Heart right ventricle (tissue), 16 donors: Measurements from ENCODE around the gene LRMDA. TPM values are rescaled to one million over a fixed set of nuclear protein-coding genes. Genes with fewer than 3 reads are reported as not detected.

ENCODE experiments used
- ATAC-seq, 8 donors: fragments of 200-7000 bp; cut with Tn5 transposase; one replicate each; pipeline ENCODE4 v1.9.1; 2020; ENCODE audit warnings: mild to moderate bottlenecking in 8 of 8, moderate library complexity in 8 of 8, moderate number of reproducible peaks in 1 of 8
- DNase-seq, 2 donors: peaks; one replicate each; pipeline ENCODE4 v3.0.0-alpha.2; 2020
- H3K27ac ChIP-seq, 10 donors: fragments of 200-600 bp; sonication (generic) in 2 of 10; one replicate each; pipeline versions ENCODE4 v1.5.0 to v1.8.0; 2020 to 2022; ENCODE audit warnings: mild to moderate bottlenecking in 3 of 10
- H3K27me3 ChIP-seq, 7 donors: fragments of 200-600 bp; one replicate each; pipeline ENCODE4 v1.8.0; 2021 to 2022; ENCODE audit warnings: mild to moderate bottlenecking in 2 of 7
- H3K36me3 ChIP-seq, 9 donors: fragments of 200-600 bp; sonication (generic) in 1 of 9; one replicate each; pipeline versions ENCODE4 v1.5.0 to v1.8.0; 2020 to 2022; ENCODE audit warnings: mild to moderate bottlenecking in 2 of 9
- H3K4me1 ChIP-seq, 9 donors: fragments of 200-600 bp; sonication (generic) in 1 of 9; one replicate each; pipeline versions ENCODE4 v1.5.0 to v1.8.0; 2020 to 2022; ENCODE audit warnings: mild to moderate bottlenecking in 4 of 9
- H3K4me3 ChIP-seq, 10 donors: fragments of 200-600 bp; sonication (generic) in 2 of 10; one replicate each; pipeline versions ENCODE4 v1.5.0 to v1.8.0; 2020 to 2022; ENCODE audit warnings: mild to moderate bottlenecking in 7 of 10, moderate library complexity in 2 of 10
- H3K9me3 ChIP-seq, 11 donors: fragments of 200-600 bp in 10 of 11; sonication (generic) in 2 of 11; one replicate each; pipeline versions ENCODE4 v1.5.0 to v1.8.0; 2013 to 2022; ENCODE audit warnings: mild to moderate bottlenecking in 2 of 11, control low read depth in 1 of 11, moderate library complexity in 1 of 11
- WGBS, 2 donors: extraction: QIAGEN DNeasy Blood & Tissue Kit; methylation state at CpG; one replicate each; pipeline ENCODE4 v1.1.7; 2013; ENCODE audit warnings: inconsistent platforms in 1 of 2; 5-methylcytosine and 5-hydroxymethylcytosine counted together
- intact Hi-C, 10 donors: fragments of 100-400 bp; cut with DNase I; formaldehyde crosslinking; loops; one replicate each; pipeline versions ENCODE4 v1.11.1 to v1.14.2; 2022
- polyA plus RNA-seq, 2 donors: library from polyadenylated mRNA; stranded (reverse); fragments of 200-250 nt; gene quantifications; one replicate each; pipeline ENCODE4 v1.2.3, GENCODE V29; 2013
- total RNA-seq, 10 donors: library from RNA; stranded (reverse); fragmentation: NEBNext Ultra II Directional in 3 of 10; extraction: Animal tissue kit (Norgen Biotek cat#: 25700) in 3 of 10; gene quantifications; one replicate each; pipeline versions ENCODE4 v1.2.1 to v1.2.4, GENCODE V29; 2021 to 2023
- TF ChIP-seq, protein P1 (sequence below), 9 donors: fragments of 200-600 bp; sonication (generic) in 2 of 9; IDR thresholded peaks; one replicate each; pipeline versions ENCODE4 v1.5.0 to v1.8.0; 2021 to 2022; ENCODE audit warnings: antibody characterized with exemption in 9 of 9, mild to moderate bottlenecking in 5 of 9, moderate library complexity in 1 of 9
- donor health status: Arrhythmogenic right ventricular cardiomyopathy.
- donor health status: ischemic (EF 13 %, LVEDD 7.1; RV severe dilation, severe dysfunction).
- donor health status: healthy with polysubstance abuse.
- donor health status: DM: no; HTN: yes; CAD: no.
- donor health status: DM: no; HTN: no; CAD: no.
- donor health status: ischemic (EF 25% LVEDD 6.9; RV normal size, moderate dysfunction).
- donor health status: ischemic (EF 25% LVEDD 5.7; RV mildly dilated, moderate dysfunction).
- donor health status: healthy.
- donor health status: DM: yes; HTN: yes; CAD: no.
- donor health status: Ischemic cardiomyopathy.
- donor health status: ischemic (EF 35%, LVEDD 5.7; RV mildly dilated, moderate dysfunction).
- donor health status: nonischemic (EF 11% LVEDD 7.7; RV severe dilation, severe dysfunction).
- donor health status: DM: yes; HTN: yes; CAD: no.
- donor health status: PGD.
- donor health status: ischemic (EF 29% LVEDD 5.4; RV normal size, mild dysfunction).
- donor health status: nonischemic (EF 23%, LVEDD 6.1; RV moderate dilation, normal function).

LRMDA gene
- total and polyA plus RNA-seq, 12 donors: 4.0 to 59.8 (median 12.7) TPM

DNA sequence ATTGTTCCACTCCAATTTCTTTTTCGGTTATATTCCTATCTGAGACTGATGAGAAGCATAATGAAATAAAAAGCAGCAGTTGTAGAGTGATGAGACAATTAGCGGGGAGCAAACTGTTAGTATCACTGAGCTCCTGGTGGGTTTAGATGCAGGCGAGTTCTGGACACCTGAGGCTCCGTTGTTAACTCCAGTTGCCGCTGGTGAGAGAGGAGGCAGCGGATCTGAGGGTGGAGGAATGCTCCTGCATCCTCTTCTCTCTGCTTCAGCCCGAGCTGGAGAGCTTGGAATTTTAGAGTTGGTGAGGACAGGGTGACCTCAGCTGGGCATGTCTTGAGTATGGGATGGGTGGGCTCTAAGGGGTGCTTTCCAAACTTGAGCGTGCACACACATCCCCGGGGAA lies 31.4 kb downstream of the LRMDA start:
- Histone ChIP-seq H3K4me3 (no peak overlapping the region), H3K36me3 (no peaks in the 10 kb centered on the region), H3K4me1 (peaks cover 0 to 40% (median 10%) of the 10 kb centered on the region in 9 donors), H3K9me3 (no peaks in the 10 kb centered on the region), H3K27ac (no peak overlapping the region), H3K27me3 (no peaks in the 10 kb centered on the region)
- 80 to 81% methylated on average over 9 of the region's 9 CpGs for WGBS, 2 donors
- intact Hi-C loops: no loop called here
- DNase-seq: no peak
- TF ChIP-seq, protein P1, sequence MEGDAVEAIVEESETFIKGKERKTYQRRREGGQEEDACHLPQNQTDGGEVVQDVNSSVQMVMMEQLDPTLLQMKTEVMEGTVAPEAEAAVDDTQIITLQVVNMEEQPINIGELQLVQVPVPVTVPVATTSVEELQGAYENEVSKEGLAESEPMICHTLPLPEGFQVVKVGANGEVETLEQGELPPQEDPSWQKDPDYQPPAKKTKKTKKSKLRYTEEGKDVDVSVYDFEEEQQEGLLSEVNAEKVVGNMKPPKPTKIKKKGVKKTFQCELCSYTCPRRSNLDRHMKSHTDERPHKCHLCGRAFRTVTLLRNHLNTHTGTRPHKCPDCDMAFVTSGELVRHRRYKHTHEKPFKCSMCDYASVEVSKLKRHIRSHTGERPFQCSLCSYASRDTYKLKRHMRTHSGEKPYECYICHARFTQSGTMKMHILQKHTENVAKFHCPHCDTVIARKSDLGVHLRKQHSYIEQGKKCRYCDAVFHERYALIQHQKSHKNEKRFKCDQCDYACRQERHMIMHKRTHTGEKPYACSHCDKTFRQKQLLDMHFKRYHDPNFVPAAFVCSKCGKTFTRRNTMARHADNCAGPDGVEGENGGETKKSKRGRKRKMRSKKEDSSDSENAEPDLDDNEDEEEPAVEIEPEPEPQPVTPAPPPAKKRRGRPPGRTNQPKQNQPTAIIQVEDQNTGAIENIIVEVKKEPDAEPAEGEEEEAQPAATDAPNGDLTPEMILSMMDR (IDR thresholded peaks at IDR 0.05): no peak
- no peak for ATAC-seq

DNA sequence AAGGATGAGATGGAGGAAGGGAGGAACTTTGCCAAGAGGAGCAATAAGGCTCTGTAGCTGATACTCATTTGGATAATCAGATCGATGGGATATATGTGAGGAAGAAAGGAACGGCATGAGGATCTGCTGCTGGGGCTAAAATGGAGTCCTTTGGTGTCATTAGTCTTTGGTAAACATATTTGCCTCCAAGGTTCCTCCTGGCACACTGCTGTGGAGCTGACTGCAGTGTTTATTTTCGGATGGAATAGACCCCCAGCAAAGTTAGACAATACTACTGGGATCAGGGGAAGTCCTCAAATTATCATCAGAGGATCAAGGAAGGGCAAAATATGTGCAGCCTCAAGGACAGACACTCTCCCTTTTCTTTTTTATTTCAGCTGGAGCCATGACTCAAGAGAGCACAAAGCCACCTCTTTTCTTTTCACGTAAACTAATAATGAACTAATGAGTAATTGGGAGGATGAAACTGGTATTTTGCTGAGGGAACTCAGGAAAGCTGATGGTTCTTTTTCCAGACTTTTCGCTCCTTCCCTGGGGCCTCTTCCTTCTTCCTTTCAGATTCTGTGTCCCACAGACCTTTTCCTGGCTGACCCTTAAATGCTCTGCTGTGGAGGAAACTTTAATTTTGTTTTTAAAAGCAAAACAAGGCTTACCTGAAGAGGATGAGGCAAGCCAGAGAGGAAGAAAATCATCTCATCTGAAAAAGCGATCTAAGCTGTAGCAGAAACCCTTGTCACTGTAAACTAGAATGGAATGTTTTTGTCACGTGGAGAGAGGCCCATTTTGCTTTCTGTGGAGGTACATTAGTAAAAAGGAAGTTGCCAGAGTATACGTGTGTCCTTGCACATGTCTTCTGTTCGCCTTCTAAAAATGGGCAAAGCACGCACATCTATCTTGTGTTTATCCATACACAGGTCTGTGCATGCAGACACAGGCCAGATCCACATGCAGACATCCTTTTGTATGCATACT lies 33.3 kb downstream of the LRMDA start:
- Histone ChIP-seq H3K4me1 (peaks cover 0 to 56% (median 24%) of the 10 kb centered on the region in 9 donors), H3K36me3 (no peaks in the 10 kb centered on the region), H3K27me3 (no peaks in the 10 kb centered on the region), H3K27ac (peak overlapping the region in 3 of 10 donors; percentile 19 to 62 (median 26)), H3K4me3 (no peak overlapping the region), H3K9me3 (no peaks in the 10 kb centered on the region)
- 66 to 67% methylated on average over 10 of the region's 10 CpGs for WGBS, 2 donors
- intact Hi-C loops: no loop called here
- no peak for DNase-seq
- TF ChIP-seq, protein P1 (IDR thresholded peaks at IDR 0.05): no peak
- no peak for ATAC-seq

DNA sequence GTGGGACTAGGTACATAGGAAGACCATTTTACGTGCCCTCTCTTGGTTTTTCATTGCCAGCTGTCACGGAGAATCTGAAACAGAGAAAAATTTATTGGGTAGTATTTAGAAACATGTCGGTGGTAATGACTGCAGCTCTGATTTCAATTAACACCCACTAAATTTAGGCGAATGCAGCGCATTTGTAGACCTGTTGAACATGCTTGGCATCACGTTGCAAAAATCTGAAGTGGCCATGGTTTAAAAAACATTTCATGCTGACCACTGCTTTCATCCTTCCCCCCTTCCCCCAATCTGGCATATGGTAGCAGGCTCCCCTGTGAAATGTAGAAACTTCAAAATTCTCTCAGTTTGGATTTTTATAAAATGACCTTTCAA lies 34.0 kb downstream of the LRMDA start:
- intact Hi-C loops: no loop called here
- ATAC-seq (no peak), DNase-seq (no peak)
- no peaks in the 10 kb centered on the region for H3K27me3 ChIP-seq
- peaks cover 0 to 63% (median 31%) of the 10 kb centered on the region in 9 donors for H3K4me1 ChIP-seq
- H3K9me3 ChIP-seq: no peaks in the 10 kb centered on the region
- no peak overlapping the region for H3K4me3 ChIP-seq
- WGBS, 2 donors: 88% methylated on average over 6 of the region's 6 CpGs
- peak overlapping the region in 1 of 10 donors; percentile 62 for H3K27ac ChIP-seq
- TF ChIP-seq, protein P1 (IDR thresholded peaks at IDR 0.05): no peak
- no peaks in the 10 kb centered on the region for H3K36me3 ChIP-seq

DNA sequence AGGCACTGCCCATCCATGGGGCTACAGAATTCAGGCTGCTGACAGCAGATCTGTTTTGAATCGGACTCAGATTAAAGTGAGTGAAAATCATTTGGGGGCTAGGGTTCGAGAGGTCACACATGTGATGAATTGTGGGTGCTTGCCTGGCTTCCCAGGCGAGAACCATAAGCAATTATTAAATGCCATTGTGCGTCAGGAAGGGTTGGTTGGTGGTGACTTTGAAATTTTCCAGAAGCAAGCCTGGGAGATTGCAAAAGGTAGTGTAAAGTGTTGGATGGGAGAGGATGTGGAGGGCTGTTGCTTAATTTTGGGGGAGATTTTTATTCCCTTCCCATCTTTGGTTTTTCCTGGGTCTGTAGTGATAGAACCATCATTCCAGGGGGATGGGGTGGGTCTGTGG lies 34.6 kb downstream of the LRMDA start:
- no peak for DNase-seq
- Histone ChIP-seq H3K4me1 (peaks cover 0 to 68% (median 37%) of the 10 kb centered on the region in 9 donors), H3K9me3 (no peaks in the 10 kb centered on the region), H3K36me3 (no peaks in the 10 kb centered on the region), H3K27ac (no peak overlapping the region), H3K27me3 (no peaks in the 10 kb centered on the region), H3K4me3 (no peak overlapping the region)
- TF ChIP-seq, protein P1 (IDR thresholded peaks at IDR 0.05): no peak
- WGBS, 2 donors: 83 to 87% methylated on average over 4 of the region's 4 CpGs
- no peak for ATAC-seq
- intact Hi-C loops: no loop called here
